Testis (tissue), 3 donors: ENCODE data around the gene TOMM40. TPM values are rescaled to one million over a fixed set of nuclear protein-coding genes. Genes with fewer than 3 reads are reported as not detected.

Source experiments
- DNase-seq: peaks from one replicate; pipeline ENCODE4 v3.0.0-alpha.2; 2019
- H3K27ac ChIP-seq, 2 donors: fragments of 200-600 bp; sonication (generic); one replicate each; pipeline ENCODE4 v1.5.1; 2019
- H3K27me3 ChIP-seq: fragments of 200-600 bp; sonication (generic); one replicate; pipeline ENCODE4 v1.5.1; 2019
- H3K36me3 ChIP-seq: fragments of 200-600 bp; sonication (generic); one replicate; pipeline ENCODE4 v1.5.1; 2017; ENCODE audit warnings: low read depth; ENCODE audit errors: missing control alignments
- H3K4me1 ChIP-seq: fragments of 200-600 bp; sonication (generic); one replicate; pipeline ENCODE4 v1.5.1; 2019
- H3K4me3 ChIP-seq, 2 donors: fragments of 200-600 bp; sonication (generic); one replicate each; pipeline ENCODE4 v1.5.1; 2017 to 2019
- H3K9me3 ChIP-seq: fragments of 200-600 bp; sonication (generic); one replicate; pipeline ENCODE4 v1.5.1; 2017
- CTCF ChIP-seq, 3 experiments: fragments of 450-650 bp in 2 of 3; fragments of 200-600 bp in 1 of 3; sonication (generic) in 1 of 3; IDR thresholded peaks; one replicate each; pipeline ENCODE4 v1.5.1; 2016 to 2019; ENCODE audit warnings: antibody characterized with exemption in 3 of 3, mild to moderate bottlenecking in 2 of 3, moderate library complexity in 1 of 3
- POLR2A ChIP-seq: fragments of 450-650 bp; IDR thresholded peaks from one replicate; pipeline ENCODE4 v1.6.1; 2017; ENCODE audit warnings: antibody characterized with exemption, mild to moderate bottlenecking, moderate library complexity
- WGBS, 2 donors: methylation state at CpG; one replicate each; pipeline ENCODE4 v1.1.5; 2018; 5-methylcytosine and 5-hydroxymethylcytosine counted together
- intact Hi-C: fragments of 100-400 bp; cut with DNase I; formaldehyde crosslinking; loops from one replicate; pipeline ENCODE4 v1.15.1; 2023; ENCODE audit warnings: low total_unique reads
- polyA plus RNA-seq: library from polyadenylated mRNA; stranded (reverse); fragments of 350-450 nt; fragmentation: Illumina TruSeq; extraction: RNeasy Lipid Tissue Mini Kit (QIAGEN cat#74804); gene quantifications from one replicate; pipeline ENCODE4 v1.2.3, GENCODE V29; 2014; ENCODE audit warnings: low read depth, low replicate concordance; ENCODE audit not compliant: insufficient read depth
- total RNA-seq, 2 donors: library from RNA; depleted of rRNA; stranded (reverse); fragments of >200 nt; gene quantifications; one replicate each; pipeline ENCODE4 v1.2.3, GENCODE V29; 2016

TOMM40 gene
- total and polyA plus RNA-seq, 3 donors from 2014 or later, result 43.1 to 67.3 (median 54.7) TPM

- peaks cover 17% of the 10 kb centered on the region for H3K4me1 ChIP-seq
- no peak for TF ChIP-seq POLR2A
- TF ChIP-seq CTCF (IDR thresholded peaks at IDR 0.05), result no peak
- intact Hi-C loops, result no loop called here
- 92 to 96% methylated on average over 4 of the region's 4 CpGs for WGBS, 2 donors
- no peak overlapping the region for H3K4me3 ChIP-seq
- no peaks in the 10 kb centered on the region for H3K9me3 ChIP-seq
- H3K27me3 ChIP-seq, result no peaks in the 10 kb centered on the region
- no peak overlapping the region for H3K27ac ChIP-seq
- H3K36me3 ChIP-seq, result no peaks in the 10 kb centered on the region
- DNase-seq, result no peak
Measured at GRCh38 chr19:44931541-44931940, 40.5 kb downstream of the TOMM40 start.

- Histone ChIP-seq H3K4me3 (no peak overlapping the region), H3K27me3 (no peaks in the 10 kb centered on the region), H3K9me3 (no peaks in the 10 kb centered on the region), H3K36me3 (no peaks in the 10 kb centered on the region), H3K4me1 (peaks cover 11% of the 10 kb centered on the region), H3K27ac (no peak overlapping the region)
- TF ChIP-seq CTCF (IDR thresholded peaks at IDR 0.05), result no peak
- TF ChIP-seq POLR2A, result no peak
- intact Hi-C loops, result no loop called here
- no peak for DNase-seq
- WGBS, 2 donors, result 77 to 91% methylated on average over 5 of the region's 5 CpGs
Measured at GRCh38 chr19:44939668-44940067, 48.6 kb downstream of the TOMM40 start.

- no peak within 1 kb of the TSS for H3K27ac ChIP-seq
- no peak for DNase-seq
- 70 to 90% methylated on average over 8 to 14 of the region's 14 CpGs for WGBS, 2 donors
- no peaks in the 10 kb centered on the region for H3K4me1 ChIP-seq
- H3K9me3 ChIP-seq, result no peaks in the 10 kb centered on the region
- H3K27me3 ChIP-seq, result no peaks in the 10 kb centered on the region
- no peak within 1 kb of the TSS for H3K4me3 ChIP-seq
- intact Hi-C loops, result no loop called here
- H3K36me3 ChIP-seq, result no peaks in the 10 kb centered on the region
- no peak for TF ChIP-seq POLR2A
- no peak for TF ChIP-seq CTCF (IDR thresholded peaks at IDR 0.05)
Measured at GRCh38 chr19:44942067-44942571, 51.1 kb downstream of the TOMM40 start, which contains the start of gene APOC4. APOC4 (plus strand) TSS chr19:44942237; CDS start chr19:44942278, 41 bp downstream.

GRCh38 chr19:44943801-44944249 lies 52.8 kb downstream of the TOMM40 start:
- H3K4me3 ChIP-seq, result no peak overlapping the region
- 67 to 79% methylated on average over 10 of the region's 10 CpGs for WGBS, 2 donors
- TF ChIP-seq CTCF (IDR thresholded peaks at IDR 0.05), result no peak
- no peak for TF ChIP-seq POLR2A
- H3K4me1 ChIP-seq, result no peaks in the 10 kb centered on the region
- H3K9me3 ChIP-seq, result no peaks in the 10 kb centered on the region
- no peak overlapping the region for H3K27ac ChIP-seq
- DNase-seq, result peak; percentile 51
- intact Hi-C loops, result no loop called here
- no peaks in the 10 kb centered on the region for H3K36me3 ChIP-seq
- no peaks in the 10 kb centered on the region for H3K27me3 ChIP-seq

- Histone ChIP-seq H3K4me3 (no peak overlapping the region), H3K27me3 (no peaks in the 10 kb centered on the region), H3K36me3 (no peaks in the 10 kb centered on the region), H3K9me3 (no peaks in the 10 kb centered on the region), H3K4me1 (peaks cover 18% of the 10 kb centered on the region), H3K27ac (no peak overlapping the region)
- WGBS, 2 donors, result 91 to 94% methylated on average over 13 of the region's 13 CpGs
- TF ChIP-seq CTCF (IDR thresholded peaks at IDR 0.05) (no peak), POLR2A (no peak)
- intact Hi-C loops, result no loop called here
- DNase-seq, result no peak
Measured at GRCh38 chr19:44947041-44947581, 56.1 kb downstream of the TOMM40 start.
